ENCODE results near the gene PKP2. TPM values are rescaled to one million over a fixed set of nuclear protein-coding genes. Genes with fewer than 3 reads are reported as not detected.

The PKP2 gene
- total RNA-seq, 2 experiments from 2014 or later: 0.22 to 0.31 TPM

DNA sequence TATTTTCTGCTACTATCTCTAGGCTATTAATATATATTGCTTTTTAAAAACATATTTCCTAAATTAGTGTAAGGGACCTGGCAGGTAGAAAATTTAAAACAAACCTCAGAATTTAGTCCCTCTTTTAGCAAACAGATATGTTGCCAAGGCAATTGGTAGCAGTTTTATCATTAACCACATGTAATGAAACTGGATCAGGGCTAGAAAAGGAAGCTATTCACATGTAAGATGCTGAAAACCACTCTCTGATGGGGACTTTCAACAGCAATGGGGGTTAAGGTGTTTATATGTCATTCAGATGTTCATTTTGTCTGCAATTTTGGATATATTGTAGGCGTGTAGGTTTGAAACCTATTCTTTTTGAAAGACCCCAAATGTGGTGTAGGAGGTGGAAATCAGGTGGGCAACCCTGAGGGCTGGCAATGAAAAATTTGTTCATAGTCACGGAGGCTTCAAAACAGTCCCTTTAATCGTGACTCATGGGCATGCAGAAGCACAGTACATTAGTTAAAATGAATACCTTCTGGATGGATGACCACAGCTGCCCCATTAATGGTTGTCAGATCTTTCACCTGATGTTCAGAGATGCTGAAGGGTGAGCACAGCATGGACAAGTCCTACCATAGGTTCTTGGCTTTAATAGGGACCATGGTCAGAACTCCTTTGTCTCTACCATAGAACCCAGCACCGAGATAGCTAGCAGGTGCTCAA, 5.9 kb upstream of the PKP2 start:
- TF ChIP-seq, protein P1, sequence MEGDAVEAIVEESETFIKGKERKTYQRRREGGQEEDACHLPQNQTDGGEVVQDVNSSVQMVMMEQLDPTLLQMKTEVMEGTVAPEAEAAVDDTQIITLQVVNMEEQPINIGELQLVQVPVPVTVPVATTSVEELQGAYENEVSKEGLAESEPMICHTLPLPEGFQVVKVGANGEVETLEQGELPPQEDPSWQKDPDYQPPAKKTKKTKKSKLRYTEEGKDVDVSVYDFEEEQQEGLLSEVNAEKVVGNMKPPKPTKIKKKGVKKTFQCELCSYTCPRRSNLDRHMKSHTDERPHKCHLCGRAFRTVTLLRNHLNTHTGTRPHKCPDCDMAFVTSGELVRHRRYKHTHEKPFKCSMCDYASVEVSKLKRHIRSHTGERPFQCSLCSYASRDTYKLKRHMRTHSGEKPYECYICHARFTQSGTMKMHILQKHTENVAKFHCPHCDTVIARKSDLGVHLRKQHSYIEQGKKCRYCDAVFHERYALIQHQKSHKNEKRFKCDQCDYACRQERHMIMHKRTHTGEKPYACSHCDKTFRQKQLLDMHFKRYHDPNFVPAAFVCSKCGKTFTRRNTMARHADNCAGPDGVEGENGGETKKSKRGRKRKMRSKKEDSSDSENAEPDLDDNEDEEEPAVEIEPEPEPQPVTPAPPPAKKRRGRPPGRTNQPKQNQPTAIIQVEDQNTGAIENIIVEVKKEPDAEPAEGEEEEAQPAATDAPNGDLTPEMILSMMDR (IDR thresholded peaks at IDR 0.05): no peak
- H3K4me3 ChIP-seq (ENCODE audit: low read length): no peak overlapping the region
- peaks cover 36% of the 10 kb centered on the region for H3K27me3 Mint-ChIP-seq
- ChIA-PET POLR2A (no interaction called here), CTCF (no interaction called here)
- no peaks in the 10 kb centered on the region for H3K9me3 Mint-ChIP-seq
- peaks cover 4% of the 10 kb centered on the region for H3K4me1 Mint-ChIP-seq (ENCODE audit: low read depth)
- no peak overlapping the region for H3K4me3 Mint-ChIP-seq
- no peak overlapping the region for H3K27ac ChIP-seq (ENCODE audit: low read depth in 1 of 2, low read length in 2 of 2)
- peaks cover 0 to 20% of the 10 kb centered on the region in 2 experiments for H3K27me3 ChIP-seq (ENCODE audit: control insufficient read depth in 1 of 2, insufficient read depth in 2 of 2, low read length in 2 of 2)
- no peak overlapping the region for H3K27ac Mint-ChIP-seq
- ATAC-seq (ENCODE audit: poor library complexity): no peak
- intact Hi-C loops (cut with DNase I, micrococcal nuclease): no loop called here
- DNase-seq: no peak
- no peaks in the 10 kb centered on the region for H3K36me3 Mint-ChIP-seq (ENCODE audit: low read depth)
- H3K9me3 ChIP-seq (ENCODE audit: control insufficient read depth in 1 of 2, insufficient read depth in 1 of 2, low read length in 2 of 2): no peaks in the 10 kb centered on the region
- no peaks in the 10 kb centered on the region for H3K36me3 ChIP-seq (ENCODE audit: insufficient read depth, low read length)
- H3K4me1 ChIP-seq (ENCODE audit: insufficient read depth, low read length): no peaks in the 10 kb centered on the region

DNA sequence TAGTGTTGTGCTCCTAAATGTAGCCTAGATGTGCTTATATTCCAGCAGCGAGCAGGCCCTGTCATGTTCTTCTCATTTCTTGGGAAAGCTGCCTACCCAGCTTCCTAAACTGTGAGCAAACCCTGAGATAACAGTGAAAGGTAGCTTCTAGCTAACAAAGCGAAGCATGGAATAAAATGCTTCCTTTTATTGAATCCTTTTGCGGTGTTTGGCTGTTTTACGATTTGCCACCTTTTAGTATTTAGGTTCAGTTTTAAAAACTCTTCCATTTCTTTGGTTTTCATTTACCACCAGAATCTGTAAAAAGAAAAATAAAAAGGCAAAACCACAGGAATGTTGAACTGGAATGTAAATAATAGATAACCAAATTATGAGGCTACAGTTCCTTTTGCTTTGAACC, 5.0 kb upstream of the PKP2 start:
- Mint-ChIP-seq H3K9me3 (no peaks in the 10 kb centered on the region), H3K27ac (no peak overlapping the region), H3K4me1 (ENCODE audit: low read depth) (peaks cover 9% of the 10 kb centered on the region), H3K36me3 (ENCODE audit: low read depth) (no peaks in the 10 kb centered on the region), H3K4me3 (no peak overlapping the region), H3K27me3 (peaks cover 40% of the 10 kb centered on the region)
- no peak overlapping the region for H3K4me3 ChIP-seq (ENCODE audit: low read length)
- POLR2A ChIA-PET: no interaction called here
- H3K36me3 ChIP-seq (ENCODE audit: insufficient read depth, low read length): no peaks in the 10 kb centered on the region
- intact Hi-C loops (cut with DNase I, micrococcal nuclease): no loop called here
- CTCF ChIA-PET: no interaction called here
- H3K27me3 ChIP-seq (ENCODE audit: control insufficient read depth in 1 of 2, insufficient read depth in 2 of 2, low read length in 2 of 2): peaks cover 5 to 26% of the 10 kb centered on the region in 2 experiments
- DNase-seq (no peak), ATAC-seq (ENCODE audit: poor library complexity) (no peak)
- H3K27ac ChIP-seq (ENCODE audit: low read depth in 1 of 2, low read length in 2 of 2): no peak overlapping the region
- TF ChIP-seq, protein P1 (IDR thresholded peaks at IDR 0.05): no peak
- no peaks in the 10 kb centered on the region for H3K9me3 ChIP-seq (ENCODE audit: control insufficient read depth in 1 of 2, insufficient read depth in 1 of 2, low read length in 2 of 2)
- H3K4me1 ChIP-seq (ENCODE audit: insufficient read depth, low read length): peaks cover 4% of the 10 kb centered on the region

DNA sequence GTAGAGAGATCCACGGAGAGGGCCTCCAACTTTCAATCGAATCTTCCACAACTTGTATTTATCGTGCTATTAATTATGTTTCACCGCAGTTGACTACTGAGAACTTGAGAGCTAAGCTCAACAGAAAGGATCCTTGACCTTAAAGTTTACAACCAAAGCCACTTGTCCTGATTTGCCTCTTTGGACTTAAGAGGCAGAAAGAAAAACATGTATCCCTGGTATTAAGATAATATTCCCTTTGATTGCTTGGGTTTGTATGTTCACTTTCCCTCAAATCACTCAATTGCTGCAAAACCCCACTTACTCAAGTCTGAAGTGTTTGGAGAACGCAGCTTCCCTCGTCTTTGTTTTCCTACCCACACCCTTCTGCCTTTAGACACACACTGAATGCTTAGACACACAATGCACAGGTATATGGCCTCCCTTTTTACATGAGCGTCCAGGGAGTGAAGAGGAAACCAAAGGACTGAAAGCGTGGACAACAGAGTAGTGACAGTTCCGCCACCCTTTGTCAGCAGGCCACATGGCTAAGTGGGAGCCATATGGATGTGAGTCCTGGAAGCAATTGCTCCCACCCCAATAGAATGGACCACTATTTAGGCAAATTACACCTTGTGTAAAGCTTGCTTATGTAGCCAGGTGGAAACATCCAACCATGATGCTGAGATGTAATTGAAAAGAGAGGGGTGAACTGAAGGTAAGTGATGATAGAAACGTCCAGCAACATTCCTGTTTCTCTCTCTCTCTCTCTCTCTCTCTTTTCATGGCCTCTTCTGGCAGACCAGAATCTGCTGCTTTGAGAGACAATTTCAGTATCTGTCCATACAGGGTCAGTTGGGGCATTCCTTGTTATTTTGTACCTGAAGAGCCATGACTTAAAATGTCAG, 1.4 kb upstream of the PKP2 start:
- no peak overlapping the region for H3K27ac Mint-ChIP-seq
- POLR2A ChIA-PET: no interaction called here

More for the DNA sequence above, 1.4 kb upstream of the PKP2 start:
- Mint-ChIP-seq H3K4me1 (ENCODE audit: low read depth) (peaks cover 35% of the 10 kb centered on the region), H3K36me3 (ENCODE audit: low read depth) (no peaks in the 10 kb centered on the region), H3K9me3 (no peaks in the 10 kb centered on the region), H3K4me3 (peak overlapping the region; percentile 76), H3K27me3 (peaks cover 61% of the 10 kb centered on the region)
- Histone ChIP-seq H3K36me3 (ENCODE audit: insufficient read depth, low read length) (no peaks in the 10 kb centered on the region), H3K4me1 (ENCODE audit: insufficient read depth, low read length) (peaks cover 14% of the 10 kb centered on the region), H3K27ac (ENCODE audit: low read depth in 1 of 2, low read length in 2 of 2) (no peak overlapping the region), H3K27me3 (ENCODE audit: control insufficient read depth in 1 of 2, insufficient read depth in 2 of 2, low read length in 2 of 2) (peaks cover 20 to 47% of the 10 kb centered on the region in 2 experiments), H3K4me3 (ENCODE audit: low read length) (no peak overlapping the region), H3K9me3 (ENCODE audit: control insufficient read depth in 1 of 2, insufficient read depth in 1 of 2, low read length in 2 of 2) (no peaks in the 10 kb centered on the region)
- ATAC-seq (ENCODE audit: poor library complexity) (no peak), DNase-seq (no peak)
- intact Hi-C loops (cut with DNase I, micrococcal nuclease): no loop called here
- CTCF ChIA-PET: no interaction called here
- TF ChIP-seq, protein P1 (IDR thresholded peaks at IDR 0.05): no peak

Measured in CD4-positive, alpha-beta T cell (primary cell).